ENCODE data around the gene COL1A2. TPM values are rescaled to one million over a fixed set of nuclear protein-coding genes. Genes with fewer than 3 reads are reported as not detected.

Gene COL1A2
- total RNA-seq, 6 donors from 2014 or later: 40.0 to 607 (median 204) TPM

- ATAC-seq (ENCODE audit: low FRiP score in 2 of 2): no peak
- Histone ChIP-seq H3K9me3 (no peaks in the 10 kb centered on the region), H3K4me1 (peaks cover 0 to 13% (median 2%) of the 10 kb centered on the region in 4 donors), H3K27ac (no peak overlapping the region), H3K27me3 (no peaks in the 10 kb centered on the region), H3K4me3 (no peak overlapping the region), H3K36me3 (no peaks in the 10 kb centered on the region)
- TF ChIP-seq POLR2A (IDR thresholded peaks at IDR 0.05) (no peak), EP300 (IDR thresholded peaks at IDR 0.05) (no peak), CTCF (IDR thresholded peaks at IDR 0.05) (no peak), POLR2AphosphoS5 (IDR thresholded peaks at IDR 0.05) (no peak)
- WGBS, 2 donors: 80 to 88% methylated on average over 5 of the region's 5 CpGs
- no peak for DNase-seq
Measured at GRCh38 chr7:94364816-94365215, 29.9 kb upstream of the COL1A2 start.

GRCh38 chr7:94366163-94366562 is 28.5 kb upstream of the COL1A2 start:
- TF ChIP-seq CTCF (IDR thresholded peaks at IDR 0.05): no peak
- TF ChIP-seq POLR2AphosphoS5 (IDR thresholded peaks at IDR 0.05): no peak
- TF ChIP-seq POLR2A (IDR thresholded peaks at IDR 0.05): no peak
- DNase-seq: no peak
- no peaks in the 10 kb centered on the region for H3K9me3 ChIP-seq
- H3K36me3 ChIP-seq: no peaks in the 10 kb centered on the region
- no peaks in the 10 kb centered on the region for H3K27me3 ChIP-seq
- peaks cover 0 to 13% (median 2%) of the 10 kb centered on the region in 4 donors for H3K4me1 ChIP-seq
- H3K4me3 ChIP-seq: no peak overlapping the region
- ATAC-seq (ENCODE audit: low FRiP score in 2 of 2): no peak
- no peak overlapping the region for H3K27ac ChIP-seq
- 92 to 99% methylated on average over 3 of the region's 3 CpGs for WGBS, 2 donors

- Histone ChIP-seq H3K27ac (no peak overlapping the region), H3K9me3 (no peaks in the 10 kb centered on the region), H3K4me3 (no peak overlapping the region), H3K36me3 (no peaks in the 10 kb centered on the region), H3K27me3 (no peaks in the 10 kb centered on the region), H3K4me1 (peaks cover 0 to 13% (median 2%) of the 10 kb centered on the region in 4 donors)
- TF ChIP-seq POLR2AphosphoS5 (IDR thresholded peaks at IDR 0.05): no peak
- no peak for TF ChIP-seq POLR2A (IDR thresholded peaks at IDR 0.05)
- no peak for TF ChIP-seq CTCF (IDR thresholded peaks at IDR 0.05)
- no peak for TF ChIP-seq EP300 (IDR thresholded peaks at IDR 0.05)
- WGBS, 2 donors: 90 to 92% methylated on average over 4 of the region's 4 CpGs
- ATAC-seq (ENCODE audit: low FRiP score in 2 of 2) (no peak), DNase-seq (no peak)
Measured at GRCh38 chr7:94366832-94367231, 27.9 kb upstream of the COL1A2 start.

- peak in 1 of 2 donors; percentile 21 for DNase-seq
- no peaks in the 10 kb centered on the region for H3K36me3 ChIP-seq
- WGBS, 2 donors: 58 to 66% methylated on average over 2 of the region's 2 CpGs
- peaks cover 0 to 13% (median 2%) of the 10 kb centered on the region in 4 donors for H3K4me1 ChIP-seq
- H3K27ac ChIP-seq: peak overlapping the region; percentile 16 to 66 (median 52)
- peak overlapping the region in 1 of 4 donors; percentile 21 for H3K4me3 ChIP-seq
- TF ChIP-seq CTCF (IDR thresholded peaks at IDR 0.05) (no peak), EP300 (IDR thresholded peaks at IDR 0.05) (no peak), POLR2A (IDR thresholded peaks at IDR 0.05) (no peak), POLR2AphosphoS5 (IDR thresholded peaks at IDR 0.05) (no peak)
- H3K27me3 ChIP-seq: no peaks in the 10 kb centered on the region
- H3K9me3 ChIP-seq: no peaks in the 10 kb centered on the region
- ATAC-seq (ENCODE audit: low FRiP score in 2 of 2): peak in 1 of 2 donors; percentile 51
Measured at GRCh38 chr7:94367949-94368348, 26.7 kb upstream of the COL1A2 start.

GRCh38 chr7:94368371-94368791 is 26.3 kb upstream of the COL1A2 start:
- H3K27ac ChIP-seq: peak overlapping the region; percentile 16 to 66 (median 52)
- peak in 1 of 2 donors; percentile 69 for ATAC-seq (ENCODE audit: low FRiP score in 2 of 2)

More at GRCh38 chr7:94368371-94368791, 26.3 kb upstream of the COL1A2 start:
- 7 to 15% methylated on average over 5 of the region's 5 CpGs for WGBS, 2 donors
- Histone ChIP-seq H3K27me3 (no peaks in the 10 kb centered on the region), H3K4me3 (peak overlapping the region in 2 of 4 donors; percentile 9 to 21), H3K9me3 (no peaks in the 10 kb centered on the region), H3K36me3 (no peaks in the 10 kb centered on the region), H3K4me1 (peaks cover 0 to 13% (median 2%) of the 10 kb centered on the region in 4 donors)
- TF ChIP-seq POLR2AphosphoS5 (IDR thresholded peaks at IDR 0.05) (no peak), CTCF (IDR thresholded peaks at IDR 0.05) (no peak), EP300 (IDR thresholded peaks at IDR 0.05) (no peak), POLR2A (IDR thresholded peaks at IDR 0.05) (no peak)
- no peak for DNase-seq
